ENCODE results near the gene CC2D2B.
"Not testable (repeated sequence)": the region's sequence is repeated elsewhere in the genome, so short reads cannot be mapped to it uniquely, and the experiment has no call there.

CC2D2B gene

GRCh38 chr10:95906677-95907455 is 909 bp upstream of the CC2D2B start:
- FAIRE-seq = peak; percentile 77

DNA sequence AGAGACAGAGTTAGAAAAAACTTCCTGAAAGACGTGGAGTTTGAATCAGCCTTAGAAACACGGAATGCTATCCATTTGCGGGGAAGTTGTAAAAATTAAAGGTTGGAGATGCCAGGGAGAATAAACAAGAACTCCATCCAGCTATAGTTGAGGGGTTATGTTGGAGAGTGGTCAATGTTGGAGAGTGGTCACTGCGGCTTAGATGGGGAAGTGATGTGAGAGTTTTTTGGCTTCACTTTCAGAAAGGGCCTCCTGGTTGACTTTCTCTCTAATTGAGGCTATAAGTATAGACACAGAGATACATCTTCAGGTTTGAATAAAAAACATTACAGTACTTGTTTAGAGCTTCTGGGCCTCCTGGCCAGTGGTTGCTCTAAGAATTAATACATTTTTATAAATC is 675 bp downstream of the CC2D2B start:
- FAIRE-seq = no peak

GRCh38 chr10:95909561-95909960 is 1.8 kb downstream of the CC2D2B start:
- FAIRE-seq = no peak

DNA sequence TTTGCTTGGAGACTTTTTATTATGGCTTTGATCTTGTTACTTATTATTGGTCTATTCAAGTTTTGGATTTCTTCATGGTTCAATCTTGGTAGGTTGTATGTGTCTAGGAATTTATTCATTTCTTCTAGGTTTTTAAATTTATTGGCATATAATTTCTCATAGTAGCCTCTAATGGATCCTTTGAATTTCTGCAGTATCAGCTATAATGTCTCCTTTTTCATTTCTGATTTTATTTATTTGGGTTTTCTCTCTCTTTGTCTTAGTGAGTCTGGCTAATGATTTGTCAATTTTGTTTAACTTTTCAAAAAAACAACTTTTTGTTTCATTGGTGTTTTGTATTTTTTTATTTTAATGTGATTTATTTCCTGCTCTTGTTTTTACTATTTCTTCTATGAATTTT is 8.3 kb downstream of the CC2D2B start:
- not testable (repeated sequence) for FAIRE-seq

DNA sequence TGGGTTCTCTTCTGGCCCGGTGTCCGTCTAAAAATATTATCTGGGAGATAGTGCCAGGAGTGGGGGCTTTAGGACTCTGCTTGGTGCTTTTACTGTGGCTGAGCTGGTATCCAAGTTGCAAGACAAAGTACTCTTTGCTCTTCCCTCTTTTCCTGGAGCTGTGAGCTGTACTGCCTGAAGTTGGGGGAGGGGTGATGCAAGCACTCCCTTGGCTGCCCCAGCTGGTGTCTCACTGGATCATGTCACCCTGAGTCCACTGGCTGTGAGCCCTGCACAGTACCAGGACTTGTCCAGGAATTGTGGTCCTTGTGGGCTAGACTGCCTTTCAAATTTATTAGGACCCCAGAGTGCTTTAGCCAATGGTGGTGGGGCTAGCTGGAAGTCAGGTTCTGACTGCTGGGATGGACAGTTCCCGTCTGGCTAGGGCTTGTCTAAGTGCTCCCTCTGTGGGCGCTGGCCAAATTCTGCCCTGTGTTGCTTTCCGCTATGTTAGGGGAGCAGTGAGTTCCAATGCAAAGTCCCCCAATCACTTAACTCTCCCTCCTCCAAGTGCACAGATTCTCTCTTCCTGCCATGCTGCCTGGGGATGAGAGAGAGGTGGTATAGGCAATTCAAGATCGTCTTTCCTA is 13.1 kb downstream of the CC2D2B start:
- no peak for FAIRE-seq

DNA sequence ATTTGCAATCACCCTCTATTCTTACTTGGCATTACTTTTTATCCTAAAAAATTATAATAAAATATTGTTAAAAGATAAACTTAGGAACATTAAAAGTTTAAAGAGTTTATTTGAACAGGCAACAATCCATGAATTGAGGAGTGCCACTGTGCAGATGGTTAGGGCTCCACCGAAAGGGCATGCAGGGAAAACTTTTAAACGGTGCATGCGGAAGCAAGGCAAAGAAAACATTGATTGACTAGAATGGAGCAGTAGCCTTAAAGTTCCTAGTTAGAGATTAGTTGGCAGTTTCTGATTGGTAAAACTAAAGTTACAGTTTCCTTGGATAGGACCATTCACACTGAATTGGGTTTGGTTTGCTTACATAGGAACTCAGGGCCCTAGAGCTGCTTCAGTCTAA is 17.3 kb downstream of the CC2D2B start:
- no peak for FAIRE-seq

DNA sequence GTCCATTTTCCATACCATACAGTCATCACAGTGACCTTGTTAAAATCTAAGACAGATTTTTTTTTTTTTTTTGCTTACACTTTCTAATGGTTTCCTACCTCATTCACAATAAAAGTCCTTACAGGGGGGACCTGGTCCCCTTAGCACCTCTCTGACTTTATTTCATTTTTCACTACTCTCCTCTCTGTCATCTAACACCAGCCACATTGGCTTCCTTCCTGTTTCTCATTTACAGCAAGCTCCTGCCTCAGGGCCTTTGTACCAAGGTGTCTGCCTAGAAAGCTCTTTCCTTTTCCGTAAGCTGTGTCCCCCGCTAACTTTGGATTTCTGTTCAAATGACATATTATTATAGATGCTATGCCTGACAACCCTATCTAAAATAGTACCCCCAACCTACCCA is 27.7 kb downstream of the CC2D2B start:
- FAIRE-seq = no peak

DNA sequence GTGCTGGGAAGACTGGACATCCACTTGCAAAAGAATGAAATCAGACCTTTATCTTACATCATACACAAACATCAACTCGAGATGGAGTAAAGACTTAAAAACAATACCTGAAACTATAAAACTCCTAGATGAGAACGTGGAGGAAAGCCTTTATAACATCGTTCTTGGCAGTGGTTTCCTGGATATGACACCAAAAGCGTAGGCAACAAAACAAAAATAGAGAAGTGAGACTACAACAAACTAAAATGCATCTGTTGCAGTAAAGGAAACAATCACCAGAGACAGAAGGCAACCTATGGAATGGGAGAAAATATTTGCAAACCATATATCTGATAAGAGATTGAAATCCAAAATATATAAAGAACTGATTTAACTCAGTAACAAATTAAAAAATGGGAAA is 33.3 kb downstream of the CC2D2B start:
- FAIRE-seq = no peak

DNA sequence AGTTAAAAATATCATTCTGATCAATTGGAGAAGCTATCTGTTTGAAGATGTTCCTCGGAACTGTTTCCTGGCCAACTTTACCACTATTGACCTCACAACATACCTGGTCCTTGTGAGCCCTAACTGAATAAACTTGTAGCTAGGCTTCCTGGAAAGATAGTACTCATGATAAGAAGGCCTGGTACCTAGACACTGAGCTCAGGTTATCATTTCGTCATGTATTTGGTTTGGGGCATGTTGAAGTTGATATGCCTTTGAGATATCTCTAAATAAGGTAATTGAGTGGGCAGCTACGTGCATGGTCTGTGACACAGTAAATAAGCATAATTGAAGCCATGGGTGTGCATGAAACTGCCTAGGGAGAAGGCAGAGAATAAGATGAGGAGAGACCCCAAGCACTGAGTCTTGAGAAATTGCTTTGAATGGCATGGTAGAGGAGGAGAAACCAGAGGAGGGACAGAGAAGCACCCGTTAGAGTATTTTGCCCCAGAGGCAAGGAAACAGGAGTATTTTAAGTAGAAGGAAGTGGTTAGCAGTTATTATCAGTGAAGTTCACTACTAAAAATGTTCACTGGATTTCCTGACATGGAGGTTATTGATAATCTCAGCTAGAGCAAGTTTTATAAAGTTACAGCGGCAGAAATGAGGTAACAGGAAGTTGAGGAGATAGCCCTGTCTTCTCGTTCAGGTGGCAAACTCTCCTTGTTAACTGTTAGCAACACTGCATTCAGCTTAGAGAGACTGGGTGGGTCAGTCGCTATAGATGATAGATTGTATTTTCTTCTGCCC is 55.6 kb downstream of the CC2D2B start:
- no peak for FAIRE-seq

GRCh38 chr10:95963991-95964389 is 56.2 kb downstream of the CC2D2B start:
- FAIRE-seq = no peak

DNA sequence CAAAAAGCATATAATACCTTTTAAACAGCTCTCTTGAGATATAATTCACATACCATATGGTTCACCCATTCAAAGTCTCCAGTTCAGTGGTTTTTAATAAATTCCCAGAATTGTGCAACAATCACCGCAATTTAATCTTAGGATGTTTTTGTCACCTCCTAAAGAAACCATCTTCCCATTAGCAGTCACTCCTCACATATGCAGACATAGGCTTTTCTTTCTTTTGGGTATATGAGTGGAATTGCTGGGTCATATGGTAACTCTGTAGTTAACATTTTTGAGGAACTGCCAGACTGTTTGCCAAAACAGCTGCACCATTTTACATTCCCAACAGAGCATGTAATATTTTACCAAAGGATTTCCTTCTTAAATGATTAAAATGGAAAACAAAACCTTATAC is 57.0 kb downstream of the CC2D2B start:
- no peak for FAIRE-seq

DNA sequence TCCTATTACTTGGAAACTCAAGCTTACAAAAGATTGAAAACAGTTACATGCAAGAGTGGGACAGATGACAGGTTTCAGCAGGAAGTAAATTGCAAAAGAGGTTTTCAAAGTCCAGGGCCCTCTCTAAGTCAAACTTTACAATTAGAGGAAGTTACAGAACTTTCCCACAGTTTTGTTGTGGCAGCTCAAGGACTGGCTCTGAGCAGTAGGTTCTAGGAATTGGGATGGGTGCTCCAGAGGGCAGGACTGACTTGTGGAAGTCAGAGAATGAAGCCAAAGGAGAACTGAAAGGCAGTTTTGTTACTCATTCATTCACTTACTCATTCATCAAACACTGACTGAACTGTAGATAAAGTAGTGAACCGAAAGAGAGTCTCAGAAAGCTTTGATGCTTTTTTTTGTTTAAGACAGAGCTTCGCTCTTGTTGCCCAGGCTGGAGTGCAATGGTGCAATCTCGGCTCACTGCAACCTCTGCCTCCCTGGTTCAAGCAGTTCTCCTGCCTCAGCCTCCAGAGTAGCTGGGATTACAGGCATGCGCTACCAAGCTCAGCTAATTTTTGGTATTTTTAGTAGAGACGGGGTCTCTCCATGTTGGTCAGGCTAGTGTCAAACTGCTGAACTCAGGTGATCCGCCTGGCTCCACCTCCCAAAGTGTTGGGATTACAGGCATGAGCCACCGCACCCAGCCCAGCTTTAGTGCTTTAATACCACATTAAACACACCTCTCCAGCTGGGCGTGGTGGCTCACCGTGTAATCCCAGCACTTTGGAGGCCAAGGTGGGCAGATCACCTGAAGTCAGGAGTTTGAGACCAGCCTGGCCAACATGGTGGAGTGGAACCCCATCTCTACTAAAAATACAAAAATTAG is 68.8 kb downstream of the CC2D2B start:
- FAIRE-seq = no peak

- FAIRE-seq = no peak
Observed at GRCh38 chr10:95982200-95982599, 74.4 kb downstream of the CC2D2B start.

DNA sequence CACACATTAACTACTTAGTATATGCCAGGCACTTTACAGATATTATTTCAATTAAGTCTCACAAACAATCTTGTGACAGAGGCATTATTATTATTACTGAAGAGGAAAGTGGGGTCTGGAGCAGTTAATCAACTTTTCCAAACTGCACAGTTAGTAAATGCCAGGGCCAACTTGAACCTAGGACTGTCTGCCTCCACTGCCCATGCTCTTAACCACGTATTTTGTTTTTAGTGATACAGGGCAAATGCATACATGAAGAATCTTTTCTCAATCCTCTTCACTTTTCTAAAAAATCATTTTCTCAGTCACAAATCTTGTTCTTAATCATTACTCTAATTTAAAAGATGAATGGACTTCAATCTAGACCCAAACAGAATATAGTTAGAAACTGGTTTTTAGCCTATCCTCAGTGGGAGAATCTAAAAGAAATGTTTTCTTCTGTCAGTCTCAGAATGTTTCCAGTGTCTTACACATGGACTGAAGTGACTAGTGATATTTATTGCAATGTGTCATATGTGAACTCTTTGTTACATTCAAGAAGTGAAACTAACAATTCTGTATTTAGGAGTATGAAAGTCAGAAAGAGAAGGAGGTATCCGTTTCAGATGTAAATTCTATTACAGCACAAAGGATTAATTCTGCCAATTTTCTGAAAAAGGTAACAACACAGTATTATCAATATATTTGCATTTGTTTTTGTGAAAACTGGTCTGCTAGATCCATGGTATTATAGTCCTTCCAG is 80.1 kb downstream of the CC2D2B start:
- no peak for FAIRE-seq

- no peak for FAIRE-seq
Observed at GRCh38 chr10:95988702-95989101, 80.9 kb downstream of the CC2D2B start.

GRCh38 chr10:95994376-95994775 is 86.6 kb downstream of the CC2D2B start:
- not testable (repeated sequence) for FAIRE-seq

GRCh38 chr10:95998255-95998784 is 90.5 kb downstream of the CC2D2B start:
- FAIRE-seq = no peak

GRCh38 chr10:96013956-96014355 is 106.2 kb downstream of the CC2D2B start:
- no peak for FAIRE-seq

DNA sequence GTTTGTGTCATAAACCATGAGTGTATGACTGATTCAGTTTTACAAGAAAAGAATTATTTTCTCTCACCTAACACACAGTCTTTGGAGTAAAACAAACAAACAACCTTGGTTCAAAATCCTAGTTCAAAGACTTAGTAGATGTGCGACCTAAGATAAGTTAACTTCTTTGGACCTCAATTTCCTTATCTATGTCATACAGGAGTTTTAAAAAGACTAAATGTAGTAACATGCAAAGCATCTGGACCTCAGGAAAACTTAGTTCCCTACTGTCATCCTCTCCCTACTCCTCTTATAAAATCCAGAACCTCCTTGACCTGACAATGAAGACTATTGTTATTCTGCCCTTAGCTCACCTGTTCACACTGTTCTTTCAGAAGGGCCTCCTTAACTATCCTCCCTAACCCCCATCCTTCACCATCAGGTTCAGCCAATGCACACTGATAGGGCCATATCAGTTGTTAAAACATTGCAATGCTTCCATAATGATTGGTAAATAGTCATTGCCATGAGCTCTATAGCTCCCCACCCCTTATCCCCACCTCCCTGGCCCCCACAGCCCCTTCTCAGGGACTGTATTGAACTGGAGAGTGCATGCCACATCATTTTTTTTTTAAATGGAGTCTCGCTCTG is 106.8 kb downstream of the CC2D2B start:
- FAIRE-seq = no peak

DNA sequence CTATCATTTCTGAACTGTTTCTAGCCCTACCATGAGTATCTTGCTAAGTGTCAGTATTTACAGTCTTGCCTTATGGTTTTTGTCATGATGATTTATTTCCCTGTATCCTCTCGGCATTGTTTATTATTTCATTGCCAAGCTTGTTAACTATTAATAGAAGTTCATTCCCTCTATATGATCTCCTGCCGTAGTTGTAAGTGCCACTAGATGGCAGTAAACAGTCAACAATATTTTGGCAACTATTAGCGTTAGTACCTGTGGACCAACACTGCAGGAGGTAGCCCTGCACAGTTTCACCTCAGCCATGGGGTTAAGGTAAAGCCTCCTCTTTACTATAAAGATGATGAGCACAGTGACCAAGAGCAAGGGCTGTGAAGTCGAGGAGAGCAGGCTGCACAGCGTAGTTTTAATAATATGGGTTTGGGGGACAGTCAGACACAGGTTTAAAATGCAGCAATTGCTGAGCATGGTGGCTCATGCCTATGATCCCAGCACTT is 109.5 kb downstream of the CC2D2B start:
- peak; percentile 91 for FAIRE-seq

DNA sequence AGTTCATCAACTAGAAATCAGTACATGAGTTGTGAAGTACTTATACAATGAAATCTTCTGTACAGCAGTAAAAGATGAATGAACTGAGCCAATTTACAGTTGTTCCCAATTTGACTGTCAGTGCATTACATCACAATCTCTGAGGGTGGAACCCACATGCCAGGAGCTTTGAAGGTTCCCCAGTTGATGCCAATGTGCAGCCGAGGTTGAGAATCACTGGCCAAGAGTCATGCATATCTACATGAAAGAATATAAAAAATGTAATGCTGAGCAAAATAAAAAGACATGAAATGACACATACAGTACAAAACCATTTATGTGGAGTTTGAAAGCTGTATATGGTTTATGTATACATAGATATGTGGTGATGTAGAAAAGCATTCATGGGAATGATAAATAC is 113.6 kb downstream of the CC2D2B start:
- no peak for FAIRE-seq

Data from islet of Langerhans (tissue), 1 donor.